ACHN (cell line): Measurements from ENCODE around the gene TERT.

Source experiments
- DNase-seq: peaks from one replicate; pipeline ENCODE4 v3.0.0-alpha.2; 2015
- in situ Hi-C: cut with HindIII; loops from 2 replicates; pipeline ENCODE4 v1.10.0; 2017; ENCODE audit warnings: low sequenced_read_pairs, low pct_ligation_motif_present, low pct_unique_long_range_greater_than_20kb

Gene TERT

GRCh38 chr5:1208743-1209488 is 86.0 kb downstream of the TERT start:
- peak; percentile 64 for DNase-seq
- in situ Hi-C loops, result loop anchor here (25.0 kb wide), 1 partner anchor 253 kb away; no protein-coding TSS in a partner anchor

DNA sequence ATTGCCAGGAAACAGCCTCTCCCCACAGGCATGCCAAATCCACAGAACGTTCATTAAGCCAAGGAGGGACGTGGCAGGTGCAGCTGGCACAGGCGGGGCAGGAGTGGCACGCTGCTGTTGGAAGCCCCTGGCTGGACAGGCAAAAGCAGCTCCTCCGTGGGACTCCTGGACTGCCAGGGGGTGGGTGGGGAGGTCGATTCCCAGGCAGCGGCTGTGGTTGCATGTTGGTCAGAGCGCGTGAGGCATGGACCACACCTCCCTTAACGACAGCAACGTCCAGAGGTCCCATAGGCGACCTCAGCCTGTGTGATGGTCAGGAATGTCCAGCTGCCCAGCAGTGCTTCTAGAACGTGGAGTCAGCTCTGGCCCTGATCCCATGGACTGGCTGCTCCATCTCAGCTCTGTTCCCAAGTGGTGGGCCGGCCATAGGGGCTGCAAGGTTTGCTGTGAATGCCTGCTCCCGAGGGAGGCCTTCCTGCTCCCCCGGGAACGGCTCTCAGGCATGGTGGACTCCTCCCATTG is 86.6 kb downstream of the TERT start:
- DNase-seq, result no peak
- in situ Hi-C loops, result loop anchor here (25.0 kb wide), 1 partner anchor 254 kb away; no protein-coding TSS in a partner anchor

DNA sequence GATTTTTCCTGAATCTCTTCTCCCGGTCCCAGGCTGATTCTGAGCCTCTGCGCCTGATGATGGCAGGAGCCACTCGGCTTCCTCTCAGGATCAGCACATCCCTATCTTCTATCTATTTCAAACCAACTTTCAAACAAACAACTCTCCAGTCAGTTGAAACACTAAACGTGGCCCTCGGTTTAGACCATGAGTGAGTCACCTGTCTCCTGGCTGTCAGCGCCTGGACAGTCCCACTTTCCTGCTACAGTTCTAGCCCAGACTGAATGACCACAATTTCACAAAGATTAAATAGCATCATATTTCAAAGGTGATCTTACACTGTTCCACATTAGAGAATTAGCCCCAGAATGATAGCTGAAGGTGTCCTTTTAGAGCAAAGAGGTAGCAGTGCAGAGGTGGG is 87.3 kb downstream of the TERT start:
- in situ Hi-C loops, result loop anchor here (25.0 kb wide), 1 partner anchor 255 kb away; no protein-coding TSS in a partner anchor
- DNase-seq, result no peak

GRCh38 chr5:1206521-1207412 is 88.1 kb downstream of the TERT start:
- in situ Hi-C loops, result loop anchor here (25.0 kb wide), 1 partner anchor 256 kb away; no protein-coding TSS in a partner anchor
- no peak for DNase-seq

DNA sequence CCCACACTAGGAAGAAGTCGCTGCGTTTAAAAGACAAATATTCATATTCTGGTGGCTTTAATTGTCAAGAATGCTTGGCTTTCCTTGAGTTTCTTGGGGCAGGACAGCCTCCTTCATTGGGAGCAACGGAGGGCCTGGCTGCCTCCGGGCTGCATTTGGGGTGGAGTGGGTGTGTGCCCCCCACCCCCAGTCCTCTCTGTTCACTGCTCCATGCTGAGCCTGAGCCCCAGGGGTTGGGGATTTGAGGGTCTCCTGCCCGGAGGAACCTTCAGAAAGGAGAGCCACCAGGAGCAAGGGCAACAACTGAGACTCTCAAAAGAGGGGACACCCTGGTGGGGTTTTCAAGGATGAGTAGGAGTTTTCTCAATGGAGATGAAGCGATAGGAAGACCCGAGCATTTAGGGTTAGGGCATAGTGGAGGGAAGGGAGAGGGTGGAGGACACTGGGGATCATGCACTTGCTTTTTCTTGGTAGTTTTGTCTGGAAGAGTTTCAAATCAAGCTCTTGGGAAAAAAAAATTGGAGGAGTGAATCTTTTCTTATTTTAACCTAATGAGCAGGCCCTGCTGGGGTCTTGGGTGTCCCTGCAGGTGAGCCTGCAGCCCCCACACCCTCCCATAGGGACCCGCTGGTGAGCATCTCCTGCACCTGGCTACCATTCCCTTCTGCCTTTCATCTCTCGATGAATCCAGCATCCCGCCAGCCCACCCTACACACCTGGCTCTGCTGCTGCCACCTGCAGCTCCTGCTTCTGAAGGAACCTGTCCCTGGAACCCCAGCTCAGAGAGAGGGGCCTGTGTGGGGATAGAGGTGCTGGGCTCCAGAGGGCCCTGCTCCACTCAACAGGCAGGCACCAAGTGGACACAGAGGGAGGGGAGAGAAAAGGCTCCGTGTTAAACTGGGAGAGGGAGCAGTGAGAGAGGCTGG is 89.3 kb downstream of the TERT start:
- in situ Hi-C loops, result loop anchor here (25.0 kb wide), 1 partner anchor 257 kb away; no protein-coding TSS in a partner anchor
- no peak for DNase-seq

DNA sequence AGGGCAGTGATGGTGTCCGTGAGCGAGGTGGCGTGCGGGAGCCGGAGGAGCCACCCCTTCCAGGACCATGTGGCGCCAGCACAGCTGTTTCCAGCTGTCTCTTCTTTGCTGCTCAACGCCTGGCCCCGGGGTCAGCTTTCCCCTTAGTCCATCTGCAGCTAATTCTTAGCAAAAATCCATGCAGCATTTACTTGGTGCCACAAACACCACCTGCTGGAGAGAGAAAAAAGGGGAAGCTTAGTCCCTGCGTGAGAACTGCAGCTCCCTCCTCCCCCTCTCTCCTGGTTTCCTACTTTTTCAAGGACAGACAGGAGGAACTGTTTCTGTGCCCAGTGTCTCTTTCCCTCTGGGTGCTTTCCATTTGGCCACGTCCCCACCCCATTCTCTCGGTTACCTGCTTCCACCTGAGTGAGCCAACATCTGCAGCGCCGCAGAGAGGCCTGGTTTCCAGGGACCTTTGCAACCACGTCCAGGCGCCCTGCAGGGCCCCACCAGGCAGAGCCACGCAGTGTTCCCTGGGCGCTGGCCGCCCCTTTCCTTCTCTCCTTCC is 90.1 kb downstream of the TERT start:
- in situ Hi-C loops, result loop anchor here (25.0 kb wide), 1 partner anchor 258 kb away; no protein-coding TSS in a partner anchor
- peak; percentile 32 for DNase-seq

DNA sequence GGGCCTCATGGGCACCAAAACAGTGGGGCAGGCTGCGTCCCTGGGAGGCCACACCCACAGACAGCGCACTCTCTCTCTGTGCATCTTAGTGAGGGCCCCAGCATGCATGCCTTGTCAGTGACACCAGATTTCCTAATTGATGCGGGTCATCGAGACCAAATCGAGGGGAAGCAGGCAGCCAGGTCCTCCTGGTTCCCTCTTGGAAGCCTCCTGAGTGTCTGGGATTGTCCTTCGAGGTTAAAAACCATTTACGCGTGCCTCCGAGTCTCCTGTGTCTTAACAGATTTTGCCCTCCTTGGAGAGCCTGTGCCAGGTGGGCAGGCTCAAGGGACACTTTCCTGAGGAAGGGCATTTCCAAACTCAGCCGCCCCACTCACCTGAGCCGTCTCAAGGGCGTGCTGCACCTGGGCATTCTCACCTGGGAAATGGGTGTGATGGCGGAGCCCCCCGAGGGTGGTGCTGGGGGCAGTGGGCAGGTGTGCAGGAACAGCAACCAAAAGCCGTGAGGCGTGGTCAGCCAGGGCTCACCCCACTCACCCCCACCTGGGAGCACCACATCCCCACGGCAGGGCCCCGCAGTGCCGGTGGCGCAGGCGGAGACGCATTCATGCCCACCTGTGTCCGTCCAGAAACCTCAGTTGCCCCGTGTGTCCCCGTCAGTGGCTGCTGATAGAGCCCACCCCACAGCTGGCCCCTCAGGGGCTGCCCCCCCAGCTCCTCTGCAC is 90.7 kb downstream of the TERT start:
- in situ Hi-C loops, result loop anchor here (25.0 kb wide), 1 partner anchor 258 kb away; no protein-coding TSS in a partner anchor
- DNase-seq, result no peak

DNA sequence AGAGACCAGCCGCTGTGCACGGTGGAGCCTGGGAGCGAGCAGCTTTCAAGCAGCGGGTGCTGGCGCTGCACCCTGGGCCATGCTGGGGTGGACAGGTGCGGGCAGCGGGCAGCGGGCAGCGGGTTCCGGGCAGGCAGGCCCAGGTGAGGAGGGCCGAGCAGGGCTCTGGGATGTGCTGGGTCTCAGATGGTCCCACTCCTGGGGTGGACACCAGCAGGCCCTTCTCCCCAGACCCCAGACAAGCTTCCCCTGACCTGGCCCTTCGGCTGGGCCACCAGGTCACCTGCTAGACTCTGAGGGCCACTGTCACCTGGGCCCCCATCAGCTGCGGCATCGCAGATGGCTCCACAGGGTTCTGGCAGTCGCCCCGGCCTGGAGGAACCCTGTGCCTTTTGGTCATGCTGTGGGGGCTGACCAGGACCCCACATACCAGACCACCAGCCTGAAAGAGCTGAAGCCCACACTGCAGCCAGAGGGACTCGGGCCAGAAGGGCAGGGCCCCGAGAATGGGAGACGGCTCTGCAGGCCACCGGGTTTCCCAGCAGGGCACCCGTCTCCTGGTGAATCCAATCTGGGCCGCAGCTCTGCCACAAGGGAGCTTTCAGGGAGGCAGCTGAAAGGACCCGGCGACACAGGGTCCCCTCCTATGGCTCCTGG is 91.4 kb downstream of the TERT start:
- DNase-seq, result no peak
- in situ Hi-C loops, result loop anchor here (25.0 kb wide), 1 partner anchor 259 kb away; no protein-coding TSS in a partner anchor
